AG04450 (cell line): ENCODE data around the gene PRDX3. TPM values are rescaled to one million over a fixed set of nuclear protein-coding genes. Genes with fewer than 3 reads are reported as not detected.
A peak's percentile ranks its signal among the peaks of the same experiment; 100 is the strongest.

Experiments
- CTCF ChIA-PET: fragments of 300-600, 350-600 bp; formaldehyde crosslinking; extraction: SDS; loops from one replicate; lab custom pipeline; 2022; ENCODE audit warnings: antibody characterized with exemption, inconsistent platforms; lab: Charles Lee
- POLR2A ChIA-PET: fragments of 350-600 bp; formaldehyde crosslinking; extraction: SDS; loops from one replicate; lab custom pipeline; 2021; ENCODE audit warnings: antibody characterized with exemption, inconsistent platforms; lab: Yijun Ruan, JAX
- DNase-seq: peaks from one replicate; pipeline ENCODE4 v3.0.0-alpha.2; 2011; ENCODE audit warnings: low read depth, low spot score
- H3K27ac ChIP-seq: one replicate; pipeline ENCODE4 v1.5.1; 2012; ENCODE audit warnings: low read depth, low read length, control low read depth
- H3K27me3 ChIP-seq: one replicate; pipeline ENCODE4 v1.6.0; 2012; ENCODE audit warnings: low read length; ENCODE audit not compliant: control insufficient read depth, insufficient read depth
- H3K4me3 ChIP-seq: 2 replicates; pipeline ENCODE4 v1.5.1; 2011; ENCODE audit warnings: mild to moderate bottlenecking, low read depth, low read length, control low read depth
- H3K9me3 ChIP-seq: 2 replicates; pipeline ENCODE4 v1.5.1; 2012; ENCODE audit warnings: low read length; ENCODE audit not compliant: control insufficient read depth, insufficient read depth
- CTCF ChIP-seq: IDR thresholded peaks from 2 replicates; pipeline ENCODE4 v1.5.1; 2011; ENCODE audit warnings: low read depth, low read length, control low read depth, inconsistent platforms
- polyA plus RNA-seq: library from polyadenylated mRNA; depleted of rRNA; stranded (reverse); fragments of >200 nt; gene quantifications from 2 replicates; pipeline ENCODE4 v1.2.3, GENCODE V29; 2011

PRDX3 gene
- polyA plus RNA-seq, 1 experiment: 373 TPM

GRCh38 chr10:119222537-119222936, 43.9 kb upstream of the PRDX3 start:
- TF ChIP-seq CTCF: no peak
- ChIA-PET CTCF (interaction anchor here (0.8 to 2.0 kb wide), 4 partner anchors 13 to 320 kb away, joined by 3 to 13 read pairs (median 4); partner anchors contain the start of gene RGS10), POLR2A (interaction anchor here (0.6 to 1.6 kb wide), 3 partner anchors 11 to 25 kb away, joined by 3 read pairs; no protein-coding TSS in a partner anchor)
- Histone ChIP-seq H3K27ac (peak overlapping the region; percentile 52), H3K27me3 (no peaks in the 10 kb centered on the region), H3K9me3 (no peaks in the 10 kb centered on the region), H3K4me3 (no peak overlapping the region)
- no peak for DNase-seq

GRCh38 chr10:119221666-119222065, 43.1 kb upstream of the PRDX3 start:
- no peaks in the 10 kb centered on the region for H3K27me3 ChIP-seq
- ChIA-PET POLR2A (interaction anchor here (1.0 to 1.6 kb wide), 5 partner anchors 11 to 32 kb away, joined by 3 to 5 read pairs (median 3); no protein-coding TSS in a partner anchor), CTCF (interaction anchor here (1.3 to 2.0 kb wide), 3 partner anchors 12 to 321 kb away, joined by 3 to 13 read pairs (median 4); partner anchors contain the start of gene RGS10)
- no peaks in the 10 kb centered on the region for H3K9me3 ChIP-seq
- H3K27ac ChIP-seq: peak overlapping the region; percentile 54
- no peak for DNase-seq
- no peak for TF ChIP-seq CTCF
- no peak overlapping the region for H3K4me3 ChIP-seq

GRCh38 chr10:119221201-119221600, 42.6 kb upstream of the PRDX3 start:
- ChIA-PET POLR2A (interaction anchor here (0.6 to 1.2 kb wide), 5 partner anchors 10 to 32 kb away, joined by 3 to 5 read pairs (median 4); partner anchors contain the start of gene GRK5), CTCF (interaction anchor here (1.3 to 2.0 kb wide), 3 partner anchors 12 to 322 kb away, joined by 3 to 13 read pairs (median 4); partner anchors contain the start of gene RGS10)
- Histone ChIP-seq H3K27me3 (no peaks in the 10 kb centered on the region), H3K27ac (peak overlapping the region; percentile 73), H3K9me3 (no peaks in the 10 kb centered on the region), H3K4me3 (no peak overlapping the region)
- no peak for TF ChIP-seq CTCF
- DNase-seq: no peak

GRCh38 chr10:119219871-119220270, 41.3 kb upstream of the PRDX3 start:
- ChIA-PET CTCF (interaction anchor here (0.8 to 3.8 kb wide), 2 partner anchors 10 to 51 kb away, joined by 3 to 26 read pairs; no protein-coding TSS in a partner anchor), POLR2A (interaction anchor here (0.6 kb wide), 1 partner anchor 377 kb away, joined by 3 read pairs; the partner anchor contains the start of gene TIAL1)
- Histone ChIP-seq H3K27me3 (no peaks in the 10 kb centered on the region), H3K27ac (no peak overlapping the region), H3K4me3 (no peak overlapping the region), H3K9me3 (no peaks in the 10 kb centered on the region)
- TF ChIP-seq CTCF: no peak
- DNase-seq: no peak

- CTCF ChIA-PET: interaction anchor here (0.9 to 3.8 kb wide), 3 partner anchors 9 to 227 kb away, joined by 3 to 26 read pairs (median 4); no protein-coding TSS in a partner anchor
- Histone ChIP-seq H3K4me3 (no peak overlapping the region), H3K27ac (no peak overlapping the region)
These were observed 39.4 kb upstream of the PRDX3 start for GRCh38 chr10:119217991-119218490.

More at GRCh38 chr10:119217991-119218490, 39.4 kb upstream of the PRDX3 start:
- POLR2A ChIA-PET: interaction anchor here (0.6 to 1.4 kb wide), 7 partner anchors 8 to 224 kb away, joined by 3 to 14 read pairs (median 3); partner anchors contain the start of gene GRK5
- Histone ChIP-seq H3K27me3 (no peaks in the 10 kb centered on the region), H3K9me3 (no peaks in the 10 kb centered on the region)
- TF ChIP-seq CTCF: no peak
- no peak for DNase-seq
